Stromal cell of bone marrow (primary cell): ENCODE data around the gene SPTB.
A peak's percentile ranks its signal among the peaks of the same experiment; 100 is the strongest.
"Not testable (repeated sequence)": the region's sequence is repeated elsewhere in the genome, so short reads cannot be mapped to it uniquely, and the experiment has no call there.

Experiments
- DNase-seq: peaks from one replicate; pipeline ENCODE4 v3.0.0-alpha.2; 2012; ENCODE audit warnings: low read depth

The SPTB gene

DNA sequence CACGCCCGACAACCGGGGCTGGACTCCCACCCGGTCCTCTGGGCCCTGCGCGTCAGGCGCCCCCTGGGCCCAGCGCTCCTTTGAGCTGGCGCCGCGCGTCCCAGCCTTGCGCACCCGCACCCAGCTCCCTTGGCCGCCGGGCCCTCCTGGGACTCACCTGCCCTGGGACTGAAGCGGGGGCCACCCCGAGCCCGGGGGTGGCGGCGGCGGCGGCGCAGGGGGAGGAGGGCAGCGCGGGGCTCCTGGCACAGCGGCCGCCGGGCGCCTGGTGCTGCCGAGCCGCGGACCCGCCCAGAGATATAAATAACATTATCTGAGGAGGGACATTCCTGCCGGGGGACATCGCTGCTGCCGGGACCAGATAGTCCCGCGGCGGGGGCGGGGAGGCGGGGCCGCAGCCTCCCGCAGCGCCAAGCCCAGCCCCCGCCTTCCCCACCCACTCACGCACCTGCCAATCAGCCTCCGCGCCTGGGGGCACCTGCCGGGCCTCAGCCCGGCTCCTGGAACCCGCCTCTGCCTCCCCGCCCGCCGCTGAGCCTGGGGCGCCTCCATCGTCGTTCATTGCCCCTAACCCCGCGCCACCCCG, at the start of gene SPTB:
Gene SPTB, minus strand, starts transcription at position 273 of the 586 bp plus-strand sequence. CDS start 56,813 bp downstream, outside the sequence.
- DNase-seq = no peak

DNA sequence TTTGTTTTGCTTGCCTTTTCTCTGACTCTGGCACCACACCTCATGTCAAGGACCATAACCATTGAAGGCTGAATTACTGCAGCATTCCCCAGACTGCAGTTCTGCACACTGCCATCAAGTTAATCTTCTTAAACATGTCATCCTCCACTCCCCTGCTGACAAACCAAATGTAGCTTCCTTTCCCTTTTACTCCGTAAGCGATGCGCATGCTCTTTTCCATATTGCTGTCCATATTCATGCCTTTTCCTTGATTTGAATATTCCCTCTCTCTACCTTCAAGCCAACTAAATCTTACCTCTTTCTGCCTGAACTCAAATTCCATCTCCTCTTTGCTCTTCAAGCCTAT, 49.3 kb upstream of the SPTB start:
- no peak for DNase-seq

DNA sequence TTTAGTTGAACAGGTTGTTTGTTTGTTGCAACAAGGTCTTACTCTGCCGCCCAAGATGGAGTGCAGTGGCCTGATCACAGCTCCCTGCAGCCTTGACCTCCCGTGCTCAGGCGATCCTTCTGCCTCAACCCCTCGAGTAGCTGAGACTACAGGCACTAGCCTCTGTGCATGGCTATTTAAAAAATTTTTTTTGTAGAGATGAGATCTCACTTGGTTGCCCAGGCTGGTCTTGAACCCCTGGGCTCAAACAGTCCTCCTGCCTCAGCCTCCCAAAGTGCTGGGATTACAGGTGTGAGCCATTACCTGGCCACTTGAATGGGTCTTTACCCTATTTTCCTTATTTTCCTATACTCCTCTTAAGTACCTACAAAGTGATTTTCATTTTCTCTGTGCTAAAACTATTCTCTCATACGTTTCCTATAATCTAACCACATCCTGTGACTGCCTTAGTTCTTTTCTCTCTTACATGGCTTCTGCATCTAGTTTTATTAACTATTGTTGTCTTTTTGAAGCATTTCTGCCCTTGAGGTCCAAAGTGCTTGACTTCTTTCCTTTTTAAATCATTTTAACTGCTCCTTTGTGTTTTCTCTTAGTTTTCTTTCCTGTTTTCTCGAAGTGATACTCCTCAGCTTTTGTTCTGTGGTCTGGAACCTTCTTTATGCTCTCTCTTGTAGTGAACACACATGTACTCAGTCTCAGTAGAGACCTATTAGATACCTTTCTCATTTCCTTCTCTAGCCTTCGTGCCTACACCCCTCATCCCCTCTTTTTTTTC, 48.7 kb upstream of the SPTB start:
- no peak for DNase-seq

GRCh38 chr14:64927031-64927430, 47.3 kb upstream of the SPTB start:
- no peak for DNase-seq

GRCh38 chr14:64926398-64926995, 46.8 kb upstream of the SPTB start:
- DNase-seq = no peak

- no peak for DNase-seq
Observed at GRCh38 chr14:64923015-64923414, 43.3 kb upstream of the SPTB start.

- DNase-seq = no peak
Observed at GRCh38 chr14:64920465-64920864, 40.8 kb upstream of the SPTB start.

GRCh38 chr14:64919618-64920017, 39.9 kb upstream of the SPTB start:
- DNase-seq = no peak

DNA sequence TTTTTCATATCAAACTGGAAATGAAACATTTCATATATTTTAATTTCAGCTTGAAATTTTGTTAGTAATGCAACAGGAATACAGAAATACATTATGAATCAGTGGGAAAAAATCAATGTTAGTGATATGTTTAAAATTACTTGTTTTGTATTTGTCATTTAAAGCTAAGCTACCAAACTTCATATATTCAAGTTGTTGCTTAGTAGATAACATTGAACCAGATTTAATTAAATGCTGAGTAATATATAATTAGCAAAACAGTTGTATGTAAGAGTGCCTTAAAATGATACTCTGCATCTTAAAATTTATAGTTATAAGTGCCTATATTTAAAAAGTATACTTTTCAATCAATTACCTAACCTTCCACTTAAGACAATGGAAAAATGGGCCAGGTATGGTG, 39.5 kb upstream of the SPTB start:
- no peak for DNase-seq

DNA sequence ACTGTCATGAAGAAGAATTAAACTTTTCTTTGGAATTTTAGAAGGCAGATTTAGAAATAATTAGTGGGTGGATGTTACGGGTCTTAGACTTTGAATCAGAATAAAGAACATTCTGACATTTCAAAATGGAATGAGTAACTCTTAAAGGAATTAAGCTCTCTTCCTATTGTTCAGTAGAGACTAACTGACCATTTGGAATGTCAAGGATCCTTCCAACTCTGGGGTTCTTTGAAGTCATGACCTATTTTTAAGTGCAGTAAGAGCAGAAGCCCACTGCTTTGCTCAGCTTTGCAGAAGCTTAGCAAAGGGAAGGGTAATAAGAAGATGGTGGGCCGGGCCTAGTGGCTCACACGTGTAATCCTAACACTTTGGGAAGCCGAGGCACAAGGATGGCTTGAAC, 38.5 kb upstream of the SPTB start:
- no peak for DNase-seq

GRCh38 chr14:64915797-64916196, 36.1 kb upstream of the SPTB start:
- no peak for DNase-seq

DNA sequence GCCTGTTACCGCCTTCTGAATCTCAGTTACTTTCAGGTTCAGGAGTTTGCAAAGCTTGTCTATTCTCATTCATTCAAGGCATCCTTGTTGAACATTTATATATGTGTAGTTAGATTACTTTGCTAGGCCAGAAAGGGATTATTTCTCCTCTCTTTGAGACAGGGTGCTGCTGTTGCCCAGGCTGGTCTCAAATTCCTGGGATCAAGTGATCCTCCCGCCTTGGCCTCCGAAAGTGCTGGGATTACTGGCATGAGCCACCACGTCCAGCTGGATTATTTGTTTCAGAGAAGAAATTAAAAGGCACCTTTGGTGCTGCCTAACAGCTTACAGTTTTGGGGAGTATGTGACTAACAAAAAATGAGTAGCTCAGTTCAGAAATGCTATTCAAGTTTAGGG, 35.3 kb upstream of the SPTB start:
- DNase-seq = no peak

DNA sequence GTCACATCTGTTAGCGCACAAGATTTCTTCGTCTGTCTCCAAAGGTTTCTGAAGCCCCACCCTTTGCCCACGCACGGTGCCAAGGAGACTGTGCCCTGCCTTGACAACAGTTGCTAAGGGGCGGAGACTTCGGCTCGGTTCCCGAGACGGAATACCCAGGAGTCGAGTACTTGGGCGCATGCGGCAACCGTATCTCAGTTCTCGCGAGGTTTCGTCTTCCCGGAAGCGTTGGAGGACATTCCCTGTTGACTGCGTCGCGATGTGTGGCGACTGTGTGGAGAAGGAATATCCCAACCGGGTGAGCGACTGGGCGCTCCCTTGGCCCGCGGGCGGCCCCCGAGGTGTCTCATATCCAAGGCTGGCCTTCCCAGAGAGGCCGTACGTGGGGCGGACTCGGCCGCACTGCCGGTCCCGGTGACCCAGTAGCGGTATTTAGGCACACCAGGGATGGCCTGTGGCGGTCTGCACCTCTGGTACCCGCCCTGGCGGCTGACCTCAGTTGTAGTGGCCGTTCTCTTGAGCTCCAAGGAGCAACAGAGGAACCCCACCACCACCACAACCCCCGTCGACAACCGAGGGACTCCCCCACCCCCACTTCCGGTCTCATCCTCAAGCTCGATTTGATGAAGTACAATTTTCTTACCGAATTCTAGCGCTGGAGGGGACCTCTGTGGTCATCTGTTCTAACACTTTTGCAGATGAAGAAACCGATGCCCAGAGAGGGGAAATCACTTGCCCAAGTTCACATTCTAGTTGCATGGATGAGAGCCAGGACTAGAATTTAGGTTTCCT, 34.7 kb upstream of the SPTB start, which contains the start of gene CHURC1:
Gene CHURC1, plus strand, starts transcription at position 219 of the 792 bp plus-strand sequence. Its CDS starts 41 bp downstream, at position 260.
- DNase-seq = peak; percentile 97

GRCh38 chr14:64913477-64913876, 33.8 kb upstream of the SPTB start:
- not testable (repeated sequence) for DNase-seq

DNA sequence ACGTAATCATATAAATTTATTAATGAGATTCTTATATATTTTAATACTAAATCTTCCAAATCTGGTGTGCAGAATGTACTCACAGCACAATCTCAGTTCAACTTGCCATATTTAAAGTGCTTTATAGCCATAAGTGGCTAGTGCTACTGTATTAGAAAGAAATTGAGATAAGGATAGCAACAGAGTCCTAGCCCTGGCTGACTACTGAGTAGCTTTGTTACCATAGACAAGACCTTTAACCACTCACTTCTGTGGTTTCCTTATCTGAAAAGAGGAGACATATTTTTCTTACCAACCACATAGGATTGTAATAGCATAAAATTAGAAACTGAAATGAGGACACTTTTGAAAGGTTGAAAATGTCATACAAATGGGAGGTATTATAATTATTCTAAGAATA, 32.6 kb upstream of the SPTB start:
- no peak for DNase-seq

DNA sequence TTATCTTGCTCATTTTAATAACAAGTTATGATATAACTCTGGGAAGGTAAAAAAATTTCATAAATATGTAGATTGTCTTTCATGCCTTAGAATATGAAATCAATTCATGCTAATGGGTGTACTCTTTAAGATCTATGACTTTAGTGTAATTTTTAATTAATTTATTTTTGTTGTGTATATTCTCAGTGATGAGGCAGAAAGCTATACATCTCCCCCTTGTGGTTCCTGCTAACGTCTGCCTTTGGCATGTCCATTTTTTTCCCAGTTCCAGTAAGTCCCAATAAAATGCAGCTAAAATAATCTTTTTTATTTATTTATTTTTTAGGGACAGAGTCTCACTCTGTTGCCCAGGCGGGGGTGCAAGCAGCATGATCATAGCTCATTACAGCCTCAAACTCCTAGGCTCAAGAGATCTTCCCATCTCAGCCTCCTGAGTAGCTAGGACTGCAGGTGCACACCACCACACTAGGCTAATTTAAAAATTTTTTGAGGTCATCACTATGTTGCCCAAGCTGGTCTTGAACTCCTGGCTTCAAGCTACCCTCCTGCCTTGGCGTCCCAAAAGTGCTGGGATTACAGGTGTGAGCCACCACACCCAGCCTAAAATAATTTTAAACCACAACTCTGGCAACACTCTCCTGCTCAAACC, 31.3 kb upstream of the SPTB start:
- no peak for DNase-seq

DNA sequence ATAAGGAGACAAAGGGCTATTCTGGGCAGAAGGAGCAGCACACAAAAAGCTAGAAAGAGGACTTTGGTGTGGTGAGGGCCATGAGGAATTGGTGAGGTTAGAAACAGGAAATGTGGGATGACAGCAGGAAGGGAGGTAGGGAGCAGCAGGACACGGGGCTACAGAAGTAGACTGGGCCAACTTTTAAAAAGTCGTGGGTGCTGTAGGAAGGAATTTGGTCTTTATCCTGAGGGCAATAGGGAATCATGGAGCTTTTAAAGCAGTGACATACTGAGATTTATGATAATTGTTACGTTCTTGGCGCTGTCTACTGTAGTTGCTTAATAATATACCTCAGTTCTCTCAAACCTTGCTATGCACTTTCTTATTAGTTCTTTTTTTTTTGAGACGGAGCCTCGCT, 26.3 kb upstream of the SPTB start:
- no peak for DNase-seq

DNA sequence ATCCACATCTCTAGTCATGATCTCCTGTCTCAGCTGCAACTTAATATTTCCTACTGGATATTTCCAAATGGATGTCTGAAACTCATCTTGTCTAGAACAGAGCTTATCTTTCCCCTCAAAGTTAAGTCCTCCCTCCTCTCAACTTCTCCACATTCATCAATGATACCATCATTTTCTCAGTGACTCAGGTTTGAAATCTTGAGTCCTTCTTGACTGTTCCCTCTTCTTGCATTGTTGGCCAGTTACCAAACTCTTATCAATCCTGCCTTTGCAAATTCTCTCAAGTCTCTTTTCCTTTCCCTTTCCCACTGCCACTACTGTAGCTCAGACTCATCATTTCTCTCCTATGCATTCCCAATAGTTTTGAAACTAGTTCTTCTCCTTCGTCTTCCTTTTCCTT, 20.3 kb upstream of the SPTB start:
- no peak for DNase-seq

DNA sequence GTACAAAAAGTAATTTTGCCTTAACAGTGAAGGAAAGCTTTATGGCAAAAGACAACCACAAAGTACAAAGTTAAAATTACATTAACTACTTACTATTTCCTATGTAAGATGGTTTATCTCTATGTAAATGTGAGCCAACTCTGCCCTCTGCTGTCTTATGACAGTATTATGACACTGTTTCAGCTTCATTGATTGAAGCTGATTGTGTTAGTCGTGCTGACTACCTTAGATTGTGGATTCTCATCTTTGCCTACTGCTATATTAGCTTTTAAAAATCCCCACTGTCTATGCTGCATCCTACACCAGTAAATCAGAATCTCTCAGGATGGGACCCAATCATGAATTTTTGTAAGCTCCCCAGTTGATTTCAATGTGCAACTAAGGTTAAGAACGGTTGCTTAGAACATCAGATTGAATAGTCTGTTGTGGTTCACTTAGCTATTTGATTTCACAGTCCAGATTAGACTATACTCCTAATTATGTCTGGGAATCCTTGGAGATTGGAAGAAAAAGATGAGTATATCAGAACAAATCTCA, 12.2 kb upstream of the SPTB start:
- DNase-seq = peak; percentile 41

GRCh38 chr14:64891173-64891838, 11.6 kb upstream of the SPTB start:
- DNase-seq = no peak

GRCh38 chr14:64889352-64889751, 9.6 kb upstream of the SPTB start:
- no peak for DNase-seq
